Fibroblast of mammary gland (primary cell): ENCODE results near the gene CTNNA3.

Experiments used
- DNase-seq: peaks from one replicate; pipeline ENCODE4 v3.0.0-alpha.2; 2010; ENCODE audit warnings: low read depth
- H3K4me3 ChIP-seq: 2 replicates; pipeline ENCODE4 v1.5.1; 2011; ENCODE audit warnings: low read depth, mild to moderate bottlenecking, low read length, moderate library complexity; ENCODE audit not compliant: control insufficient read depth
- TF ChIP-seq, protein P1 (sequence below): conservative IDR thresholded peaks from 2 replicates; pipeline ENCODE4 v1.5.1; 2011; ENCODE audit warnings: low read depth, low read length, inconsistent platforms; ENCODE audit not compliant: control insufficient read depth, insufficient read depth

CTNNA3 gene

GRCh38 chr10:67603701-67604100 lies 92.3 kb downstream of the CTNNA3 start:
- no peak for DNase-seq
- no peak overlapping the region for H3K4me3 ChIP-seq
- TF ChIP-seq, protein P1, sequence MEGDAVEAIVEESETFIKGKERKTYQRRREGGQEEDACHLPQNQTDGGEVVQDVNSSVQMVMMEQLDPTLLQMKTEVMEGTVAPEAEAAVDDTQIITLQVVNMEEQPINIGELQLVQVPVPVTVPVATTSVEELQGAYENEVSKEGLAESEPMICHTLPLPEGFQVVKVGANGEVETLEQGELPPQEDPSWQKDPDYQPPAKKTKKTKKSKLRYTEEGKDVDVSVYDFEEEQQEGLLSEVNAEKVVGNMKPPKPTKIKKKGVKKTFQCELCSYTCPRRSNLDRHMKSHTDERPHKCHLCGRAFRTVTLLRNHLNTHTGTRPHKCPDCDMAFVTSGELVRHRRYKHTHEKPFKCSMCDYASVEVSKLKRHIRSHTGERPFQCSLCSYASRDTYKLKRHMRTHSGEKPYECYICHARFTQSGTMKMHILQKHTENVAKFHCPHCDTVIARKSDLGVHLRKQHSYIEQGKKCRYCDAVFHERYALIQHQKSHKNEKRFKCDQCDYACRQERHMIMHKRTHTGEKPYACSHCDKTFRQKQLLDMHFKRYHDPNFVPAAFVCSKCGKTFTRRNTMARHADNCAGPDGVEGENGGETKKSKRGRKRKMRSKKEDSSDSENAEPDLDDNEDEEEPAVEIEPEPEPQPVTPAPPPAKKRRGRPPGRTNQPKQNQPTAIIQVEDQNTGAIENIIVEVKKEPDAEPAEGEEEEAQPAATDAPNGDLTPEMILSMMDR, result no peak

- H3K4me3 ChIP-seq, result no peak overlapping the region
- TF ChIP-seq, protein P1, result no peak
- DNase-seq, result peak; percentile 1
Measured at GRCh38 chr10:67603086-67603485, 92.9 kb downstream of the CTNNA3 start.

DNA sequence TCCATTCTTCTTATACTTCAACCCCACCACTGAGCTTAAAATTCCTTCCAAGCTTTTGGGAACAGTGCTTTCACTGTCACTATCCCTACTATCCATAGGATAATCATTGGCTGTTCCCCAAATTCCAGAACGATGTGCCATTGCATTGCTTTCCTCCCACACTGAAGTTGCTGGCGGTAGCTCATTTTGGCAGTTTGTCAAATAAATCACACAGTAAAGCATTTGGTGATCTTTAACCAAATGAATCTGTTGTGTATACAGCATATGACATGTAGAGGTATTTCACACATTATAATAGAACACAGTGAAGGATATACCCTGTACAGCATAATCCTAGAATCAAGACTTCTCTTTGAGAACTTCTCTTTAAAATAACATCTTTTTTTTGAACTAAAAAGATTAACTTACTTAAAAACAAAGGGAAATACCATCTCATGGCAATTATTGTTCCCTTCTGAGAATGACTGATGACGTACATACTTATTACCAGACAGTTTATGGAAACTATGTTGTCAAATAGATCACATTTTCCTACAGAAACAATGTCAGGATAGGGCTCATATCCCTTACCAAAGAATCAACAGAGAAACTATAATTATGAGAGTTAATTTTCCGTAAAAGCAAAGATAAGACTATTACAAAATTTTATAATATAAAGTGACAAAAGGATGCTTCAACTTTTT lies 93.6 kb downstream of the CTNNA3 start:
- TF ChIP-seq, protein P1, result no peak
- peak; percentile 70 for DNase-seq
- H3K4me3 ChIP-seq, result no peak overlapping the region

GRCh38 chr10:67599597-67599996 lies 96.4 kb downstream of the CTNNA3 start:
- no peak overlapping the region for H3K4me3 ChIP-seq
- TF ChIP-seq, protein P1, result no peak
- no peak for DNase-seq

DNA sequence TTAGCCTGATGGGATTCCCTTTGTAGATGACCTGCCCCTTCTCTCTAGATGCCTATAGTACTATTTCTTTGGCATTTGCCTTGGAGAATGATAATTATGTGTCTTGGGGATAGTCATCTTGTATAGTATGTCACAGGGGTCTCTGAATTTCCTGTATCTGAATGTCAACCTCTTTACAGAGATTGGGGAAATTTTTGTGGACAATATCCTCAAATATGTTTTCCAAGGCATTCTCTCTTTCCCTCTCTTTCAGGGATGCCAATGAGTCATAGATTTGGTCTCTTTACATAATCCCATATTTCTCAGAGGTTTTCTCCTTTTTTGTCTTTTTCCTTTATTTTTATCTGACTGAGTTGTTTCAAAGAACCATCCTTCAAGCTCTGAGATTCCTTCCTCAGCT lies 99.4 kb downstream of the CTNNA3 start:
- TF ChIP-seq, protein P1, result no peak
- no peak for DNase-seq
- no peak overlapping the region for H3K4me3 ChIP-seq

GRCh38 chr10:67587771-67588170 lies 108.2 kb downstream of the CTNNA3 start:
- DNase-seq, result no peak
- TF ChIP-seq, protein P1, result no peak

DNA sequence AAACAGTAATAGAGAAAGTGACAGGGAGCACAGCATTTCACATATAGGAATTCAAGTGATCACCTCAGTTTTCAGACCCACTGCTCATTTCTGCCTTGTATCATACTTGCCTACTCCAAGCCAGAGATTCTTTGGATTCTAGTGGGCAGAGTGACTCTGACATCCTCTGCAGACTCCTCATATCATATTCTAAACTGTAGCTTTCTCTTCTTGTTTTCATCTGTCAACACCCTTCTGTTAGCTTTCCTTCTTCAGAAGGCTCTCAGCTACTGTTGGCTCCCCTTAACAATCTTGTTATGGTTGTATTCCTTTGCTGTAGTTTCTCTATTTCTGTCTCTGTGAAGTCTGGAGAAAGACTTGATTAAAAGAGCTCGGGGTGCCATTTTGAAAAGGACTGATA lies 120.5 kb downstream of the CTNNA3 start:
- no peak for DNase-seq
- no peak overlapping the region for H3K4me3 ChIP-seq

More at GRCh38 chr10:67587771-67588170, 108.2 kb downstream of the CTNNA3 start:
- no peak overlapping the region for H3K4me3 ChIP-seq

More for the DNA sequence above, 120.5 kb downstream of the CTNNA3 start:
- TF ChIP-seq, protein P1, result no peak
